Tibial nerve (tissue), 3 donors: ENCODE measurements around the gene PLCG2.

Source experiments
- CTCF ChIP-seq, 5 experiments: fragments of 200-600 bp in 3 of 5; fragments of 450-650 bp in 2 of 5; sonication (generic) in 3 of 5; IDR thresholded peaks; one replicate each; pipeline ENCODE4 v1.5.1; 2016 to 2019; ENCODE audit warnings: antibody characterized with exemption in 5 of 5, mild to moderate bottlenecking in 3 of 5, moderate library complexity in 2 of 5
- POLR2A ChIP-seq, 2 donors: fragments of 450-650 bp; IDR thresholded peaks; one replicate each; pipeline ENCODE4 v1.6.1; 2017; ENCODE audit warnings: antibody characterized with exemption in 2 of 2, mild to moderate bottlenecking in 2 of 2, moderate library complexity in 2 of 2

DNA sequence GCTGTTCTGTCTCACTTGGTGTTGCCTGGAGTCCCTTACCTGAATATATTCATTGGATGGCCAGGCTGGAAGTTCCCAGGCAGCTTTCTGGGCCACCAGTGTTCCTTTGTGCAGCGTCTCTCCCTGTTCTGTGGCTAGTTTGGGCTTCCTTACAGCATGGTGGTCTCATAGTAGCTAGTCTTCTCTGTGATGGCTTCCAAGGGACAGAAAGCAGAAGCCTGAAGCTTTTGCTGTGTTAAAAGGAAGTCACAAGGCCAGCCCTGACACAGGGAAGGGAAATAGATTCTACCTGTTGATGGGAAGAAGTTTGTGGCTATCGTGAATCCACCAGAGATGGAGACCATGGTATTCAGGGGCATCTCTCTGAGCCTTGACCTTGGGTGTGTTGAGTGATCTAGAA is 34.6 kb downstream of the PLCG2 start:
- TF ChIP-seq POLR2A (IDR thresholded peaks at IDR 0.05) (no peak), CTCF (IDR thresholded peaks at IDR 0.05) (no peak)
